GM12891 (cell line): Measurements from ENCODE around the gene ETV6.

Source experiments
- DNase-seq: peaks from one replicate; pipeline ENCODE4 v3.0.0; 2011; ENCODE audit warnings: low spot score; ENCODE audit not compliant: insufficient read length
- FAIRE-seq: peaks from 2 replicates; lab custom pipeline; 2011; peaks lifted over from hg19 to GRCh38; lab: Jason Lieb, UNC
- PAX5 ChIP-seq: IDR thresholded peaks from 2 replicates; pipeline ENCODE4 v1.6.1; 2011; ENCODE audit warnings: low read length, moderate library complexity, mild to moderate bottlenecking; ENCODE audit not compliant: insufficient read depth, severe bottlenecking
- POLR2A ChIP-seq: IDR thresholded peaks from 2 replicates; pipeline ENCODE4 v1.6.1; 2011; ENCODE audit warnings: low read depth, low read length, control low read depth
- POU2F2 ChIP-seq: IDR thresholded peaks from 2 replicates; pipeline ENCODE4 v1.6.1; 2011; ENCODE audit warnings: low read depth, mild to moderate bottlenecking, control low read depth, low read length, moderate library complexity
- TAF1 ChIP-seq: IDR thresholded peaks from 2 replicates; pipeline ENCODE4 v1.6.1; 2011; ENCODE audit warnings: low read depth, low read length, control low read depth

The ETV6 gene

GRCh38 chr12:11943919-11944700 is 294.6 kb downstream of the ETV6 start:
- DNase-seq = no peak
- no peak for TF ChIP-seq POU2F2
- TF ChIP-seq POLR2A = no peak
- TF ChIP-seq PAX5 = no peak
- no peak for TF ChIP-seq TAF1
- FAIRE-seq = no peak
